Diencephalon (tissue), 1 donor: ENCODE results near the gene GYPC. TPM values are rescaled to one million over a fixed set of nuclear protein-coding genes. Genes with fewer than 3 reads are reported as not detected.

ENCODE experiments used
- small RNA-seq: library from RNA; depleted of rRNA; stranded (forward); fragments of <200 nt; gene quantifications from one replicate; pipeline ENCODE3, GENCODE V24; 2014
- total RNA-seq: library from RNA; depleted of rRNA; stranded (reverse); fragments of >200 nt; gene quantifications from one replicate; pipeline ENCODE4 v1.2.3, GENCODE V29; 2014

GYPC gene, protein sequence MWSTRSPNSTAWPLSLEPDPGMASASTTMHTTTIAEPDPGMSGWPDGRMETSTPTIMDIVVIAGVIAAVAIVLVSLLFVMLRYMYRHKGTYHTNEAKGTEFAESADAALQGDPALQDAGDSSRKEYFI
- total RNA-seq: 25.4 TPM

DNA sequence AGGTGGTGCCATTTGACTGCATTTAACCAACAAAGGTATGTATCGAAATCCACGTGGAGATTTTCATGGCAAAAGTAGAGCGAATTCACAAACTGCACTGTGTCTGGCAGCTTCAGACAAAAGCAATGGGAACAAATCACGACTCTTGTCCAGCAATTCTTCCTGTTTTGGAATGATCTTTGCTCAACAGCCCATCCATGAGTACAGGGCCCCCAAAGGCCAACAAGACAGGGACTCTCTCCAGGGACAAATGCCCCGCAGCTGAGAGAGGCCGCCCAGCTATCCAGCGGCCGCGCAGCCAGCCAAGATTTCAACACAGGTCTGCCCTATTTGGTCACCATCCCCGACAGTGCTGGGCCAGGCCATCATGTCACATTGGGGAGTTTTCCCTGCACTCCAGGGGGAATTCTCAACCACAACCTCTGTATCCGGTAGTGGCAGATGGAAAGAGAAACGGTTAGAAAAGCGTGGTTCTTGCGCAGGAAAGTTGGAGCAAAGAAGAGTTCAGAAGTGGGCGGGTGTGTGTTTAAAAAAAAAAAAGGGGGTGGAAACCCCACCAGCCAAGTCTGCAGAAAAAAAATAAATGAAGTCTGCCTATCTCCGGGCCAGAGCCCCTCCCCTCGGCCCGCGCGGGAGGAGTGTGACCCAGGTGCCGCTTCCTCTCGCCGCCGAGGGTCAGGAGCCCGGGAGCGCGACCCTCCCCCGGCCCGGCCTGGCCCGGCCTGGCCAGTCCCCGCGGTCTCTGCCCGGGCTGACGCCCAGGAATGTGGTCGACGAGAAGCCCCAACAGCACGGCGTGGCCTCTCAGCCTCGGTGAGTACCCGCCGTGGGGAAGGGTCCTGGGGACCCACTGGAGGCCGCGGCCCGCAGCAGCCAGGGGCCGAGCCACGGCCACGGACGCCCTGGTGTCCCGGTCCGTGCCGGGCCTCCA, at the start of gene GYPC:
TSS of gene GYPC (plus strand) at position 659 of the 931 bp plus-strand sequence. CDS start at position 765, 106 bp downstream.

Small RNA genes within 50 kb of the gene (small RNA-seq; reads per million reads assigned to genes)
- gene RNU6-675P: not detected

Other genes with a start within 250 kb of the GYPC start
- not detected for gene TEX51, start 242.7 kb downstream of the GYPC start, total RNA-seq